ENCODE data around the gene SPG21. TPM values are rescaled to one million over a fixed set of nuclear protein-coding genes. Genes with fewer than 3 reads are reported as not detected.

SPG21 gene
- total RNA-seq, 4 donors from 2014 or later, result 57.0 to 84.3 (median 73.5) TPM

GRCh38 chr15:64993290-64993689 lies 3.6 kb upstream of the SPG21 start:
- Histone ChIP-seq H3K27me3 (no peaks in the 10 kb centered on the region), H3K36me3 (no peaks in the 10 kb centered on the region), H3K27ac (no peak overlapping the region), H3K4me1 (peaks cover 9% of the 10 kb centered on the region), H3K4me3 (no peak overlapping the region), H3K9me3 (no peaks in the 10 kb centered on the region)
- DNase-seq (ENCODE audit: low spot score in 2 of 2), result no peak
- 66% methylated on average over 1 of the region's 1 CpG for WGBS
- TF ChIP-seq CTCF (IDR thresholded peaks at IDR 0.05) (no peak), EP300 (IDR thresholded peaks at IDR 0.05) (no peak), POLR2A (IDR thresholded peaks at IDR 0.05) (no peak), POLR2AphosphoS5 (IDR thresholded peaks at IDR 0.05) (no peak)

DNA sequence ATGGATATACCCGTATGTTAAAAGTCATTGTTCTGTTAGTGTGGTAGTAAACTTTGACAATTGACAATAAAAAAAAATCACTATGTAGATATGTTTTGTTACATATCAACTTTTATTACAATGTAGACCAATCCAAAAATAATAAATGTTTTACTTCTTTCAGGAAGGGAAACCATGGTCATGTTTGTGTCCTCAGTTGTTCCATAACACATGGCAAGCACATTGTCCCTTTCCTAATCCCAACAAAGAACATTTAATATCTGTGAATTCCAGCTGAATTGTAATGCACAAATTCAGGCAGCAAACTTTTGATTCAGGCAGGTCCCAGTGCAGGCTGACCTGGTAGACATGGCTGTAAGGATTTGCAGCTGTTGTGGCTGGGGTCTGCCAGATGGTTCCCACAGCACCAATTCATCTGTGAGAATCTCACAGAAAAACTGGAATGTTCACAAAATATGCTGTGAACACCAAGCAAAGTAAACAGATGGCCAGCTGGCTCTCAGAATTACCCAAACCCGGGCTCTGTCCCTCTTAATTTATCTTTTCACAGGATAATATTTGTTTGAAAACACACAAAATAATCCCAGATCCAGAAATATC lies 1.9 kb upstream of the SPG21 start:
- Histone ChIP-seq H3K4me1 (peaks cover 25% of the 10 kb centered on the region), H3K27ac (no peak overlapping the region), H3K27me3 (no peaks in the 10 kb centered on the region), H3K4me3 (no peak overlapping the region), H3K36me3 (no peaks in the 10 kb centered on the region), H3K9me3 (no peaks in the 10 kb centered on the region)
- TF ChIP-seq EP300 (IDR thresholded peaks at IDR 0.05) (no peak), POLR2AphosphoS5 (IDR thresholded peaks at IDR 0.05) (no peak), POLR2A (IDR thresholded peaks at IDR 0.05) (no peak), CTCF (IDR thresholded peaks at IDR 0.05) (no peak)
- 68% methylated on average over 2 of the region's 2 CpGs for WGBS
- no peak for DNase-seq (ENCODE audit: low spot score in 2 of 2)

DNA sequence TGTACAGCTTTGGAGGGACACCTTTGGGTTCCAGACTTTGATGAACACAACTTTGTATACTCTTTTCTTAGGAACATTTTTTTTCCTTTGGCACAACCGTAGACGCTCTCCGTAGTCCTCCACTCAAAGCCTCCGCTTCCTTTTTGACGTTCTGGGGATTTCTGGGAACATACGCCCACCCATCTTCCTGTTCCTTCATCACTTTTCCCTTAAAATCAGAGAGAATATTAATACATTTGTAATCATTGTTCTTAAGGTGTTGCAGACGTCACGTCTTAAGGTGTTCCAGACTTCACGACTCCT lies 405 bp upstream of the SPG21 start:
- Histone ChIP-seq H3K27me3 (no peaks in the 10 kb centered on the region), H3K4me1 (peaks cover 30% of the 10 kb centered on the region), H3K27ac (peak overlapping the region; percentile 95), H3K9me3 (no peaks in the 10 kb centered on the region), H3K36me3 (no peaks in the 10 kb centered on the region), H3K4me3 (peak overlapping the region; percentile 88)
- WGBS, result 2% methylated on average over 9 of the region's 9 CpGs
- TF ChIP-seq POLR2AphosphoS5 (IDR thresholded peaks at IDR 0.05) (no peak), EP300 (IDR thresholded peaks at IDR 0.05) (no peak), CTCF (IDR thresholded peaks at IDR 0.05) (no peak), POLR2A (IDR thresholded peaks at IDR 0.05) (no peak)
- no peak for DNase-seq (ENCODE audit: low spot score in 2 of 2)

DNA sequence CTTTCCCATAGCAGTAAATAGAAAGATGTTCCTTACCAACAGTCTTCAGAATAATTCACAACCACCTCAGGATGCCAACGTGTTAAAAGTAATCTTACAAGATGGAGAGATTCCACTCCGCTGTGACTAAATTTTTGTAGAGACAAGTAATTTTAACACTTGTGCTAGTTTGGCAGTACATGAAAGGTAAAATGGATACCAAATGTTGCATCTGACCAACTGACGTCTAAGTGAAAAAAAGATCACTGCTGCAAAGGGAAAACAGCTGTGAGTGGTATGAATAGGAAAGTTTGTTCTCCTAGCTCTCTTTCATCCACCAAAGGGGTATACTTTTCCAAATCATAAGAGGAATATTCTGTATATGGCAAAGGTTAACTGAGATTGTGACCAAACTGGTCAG lies 2.6 kb downstream of the SPG21 start:
- Histone ChIP-seq H3K36me3 (peaks cover 8% of the 10 kb centered on the region), H3K27ac (no peak overlapping the region), H3K4me3 (no peak overlapping the region), H3K27me3 (no peaks in the 10 kb centered on the region), H3K4me1 (peaks cover 43% of the 10 kb centered on the region), H3K9me3 (no peaks in the 10 kb centered on the region)
- TF ChIP-seq POLR2AphosphoS5 (IDR thresholded peaks at IDR 0.05), result no peak
- DNase-seq (ENCODE audit: low spot score in 2 of 2), result no peak
- 43% methylated on average over 3 of the region's 3 CpGs for WGBS

DNA sequence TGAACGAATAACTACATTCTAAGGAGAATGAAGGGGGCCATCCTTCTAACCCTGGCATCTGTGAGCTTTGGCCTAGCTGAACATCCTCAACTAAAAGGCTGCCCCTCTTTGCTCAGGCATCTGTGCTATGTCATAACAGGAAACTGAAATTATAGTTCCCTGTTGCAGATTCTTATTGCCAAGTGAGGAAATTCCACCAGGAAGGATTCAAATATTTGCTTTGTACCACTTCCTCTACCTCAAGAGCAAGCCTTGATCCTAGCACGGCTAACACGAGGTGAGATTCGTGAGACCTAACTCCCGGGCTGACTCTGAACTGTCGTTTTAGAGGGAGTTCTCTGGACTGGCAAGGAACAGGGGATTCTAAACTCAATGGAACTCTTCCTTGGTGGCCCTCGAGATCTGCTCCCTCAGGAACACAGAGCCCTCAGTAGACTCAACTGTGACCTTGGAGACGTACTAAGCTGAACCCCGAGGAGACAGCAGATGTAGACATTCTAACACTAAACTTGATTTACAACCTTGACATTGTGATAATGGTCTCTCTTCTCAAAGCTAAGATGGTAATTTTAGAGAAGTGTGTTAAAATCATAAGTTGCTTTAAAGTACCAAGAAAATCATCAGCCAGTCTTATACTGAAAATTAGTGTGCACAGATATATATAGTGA lies 4.2 kb downstream of the SPG21 start:
- H3K4me1 ChIP-seq, result peaks cover 44% of the 10 kb centered on the region
- WGBS, result 44% methylated on average over 9 of the region's 9 CpGs
- no peak for DNase-seq (ENCODE audit: low spot score in 2 of 2)
- H3K9me3 ChIP-seq, result no peaks in the 10 kb centered on the region
- peak overlapping the region; percentile 46 for H3K27ac ChIP-seq
- TF ChIP-seq POLR2AphosphoS5 (IDR thresholded peaks at IDR 0.05) (no peak), POLR2A (IDR thresholded peaks at IDR 0.05) (no peak), CTCF (IDR thresholded peaks at IDR 0.05) (no peak), EP300 (IDR thresholded peaks at IDR 0.05) (no peak)
- peaks cover 13% of the 10 kb centered on the region for H3K36me3 ChIP-seq
- no peaks in the 10 kb centered on the region for H3K27me3 ChIP-seq
- no peak overlapping the region for H3K4me3 ChIP-seq

All from suprapubic skin (tissue), 4 donors.